Gastrocnemius medialis (tissue), 4 donors: ENCODE measurements around the gene ANKRD65. TPM values are rescaled to one million over a fixed set of nuclear protein-coding genes. Genes with fewer than 3 reads are reported as not detected.
"Not testable (repeated sequence)": the region's sequence is repeated elsewhere in the genome, so short reads cannot be mapped to it uniquely, and the experiment has no call there.

ENCODE experiments used
- ATAC-seq, 2 donors: fragments of 150-250 bp; one replicate each; pipeline ENCODE4 v1.9.1; 2016
- DNase-seq, 2 donors: peaks; one replicate each; pipeline ENCODE4 v3.0.0-alpha.2; 2019
- H3K27ac ChIP-seq, 4 donors: fragments of 200-600 bp; sonication (generic); 1 replicate in 1 of 4; 2 replicates in 3 of 4; pipeline ENCODE4 v1.5.1; 2016 to 2018; ENCODE audit warnings: mild to moderate bottlenecking in 2 of 4, moderate library complexity in 1 of 4
- H3K27me3 ChIP-seq, 3 donors: fragments of 200-600 bp; sonication (generic) in 2 of 3; 1 replicate in 1 of 3; 2 replicates in 2 of 3; pipeline versions ENCODE4 v1.5.1 to v1.6.0; 2016 to 2019; ENCODE audit warnings: mild to moderate bottlenecking in 1 of 3, moderate library complexity in 1 of 3
- H3K36me3 ChIP-seq, 2 donors: fragments of 200-600 bp; sonication (generic) in 1 of 2; one replicate each; pipeline ENCODE4 v1.5.1; 2017 to 2018
- H3K4me1 ChIP-seq, 2 donors: fragments of 200-600 bp; sonication (generic) in 1 of 2; one replicate each; pipeline ENCODE4 v1.5.1; 2016 to 2017; ENCODE audit warnings: mild to moderate bottlenecking in 2 of 2
- H3K4me3 ChIP-seq, 4 donors: fragments of 200-600 bp; sonication (generic) in 3 of 4; 1 replicate in 1 of 4; 2 replicates in 3 of 4; pipeline ENCODE4 v1.5.1; 2016 to 2019; ENCODE audit warnings: mild to moderate bottlenecking in 2 of 4
- H3K9me3 ChIP-seq, 3 donors: fragments of 200-600 bp; sonication (generic) in 2 of 3; 1 replicate in 1 of 3; 2 replicates in 2 of 3; pipeline ENCODE4 v1.5.1; 2016 to 2019
- CTCF ChIP-seq, 5 experiments: fragments of 450-650 bp in 3 of 5; fragments of 200-600 bp in 2 of 5; sonication (generic) in 2 of 5; IDR thresholded peaks in 4 of 5; conservative IDR thresholded peaks in 1 of 5; 1 replicate in 4 of 5; 2 replicates in 1 of 5; pipeline ENCODE4 v1.5.1; 2016 to 2019; ENCODE audit warnings: antibody characterized with exemption in 5 of 5, mild to moderate bottlenecking in 3 of 5, moderate library complexity in 3 of 5
- POLR2A ChIP-seq, 2 donors: fragments of 450-650 bp; IDR thresholded peaks; one replicate each; pipeline ENCODE4 v1.6.1; 2017; ENCODE audit warnings: antibody characterized with exemption in 2 of 2, mild to moderate bottlenecking in 2 of 2, moderate library complexity in 2 of 2
- in situ Hi-C, 4 donors: fragments of 200-750 bp; cut with MboI; loops; one replicate each; pipeline versions ENCODE4 v1.15.0 to v1.8.0; 2017; ENCODE audit warnings: low sequenced_read_pairs in 4 of 4
- intact Hi-C: fragments of 100-400 bp; cut with DNase I; formaldehyde crosslinking; loops from one replicate; pipeline ENCODE4 v1.15.1; 2023; ENCODE audit warnings: low total_unique reads
- total RNA-seq, 4 donors: library from RNA; depleted of rRNA; stranded (reverse); fragments of >200 nt; gene quantifications; one replicate each; pipeline versions ENCODE4 v1.1.0 to v1.2.3, GENCODE V29; 2016

Gene ANKRD65
- total RNA-seq, 4 donors from 2014 or later = 0.16 to 1.8 (median 1.3) TPM

GRCh38 chr1:1449099-1449739, 28.1 kb upstream of the ANKRD65 start, which contains the start of gene ATAD3C:
ATAD3C (plus strand) TSS chr1:1449689; CDS start chr1:1450684, 995 bp downstream.
- Histone ChIP-seq H3K36me3 (no peaks in the 10 kb centered on the region), H3K27ac (no peak within 1 kb of the TSS), H3K27me3 (no peaks in the 10 kb centered on the region), H3K4me3 (no peak within 1 kb of the TSS), H3K4me1 (no peaks in the 10 kb centered on the region), H3K9me3 (no peaks in the 10 kb centered on the region)
- DNase-seq (no peak), ATAC-seq (no peak)
- in situ Hi-C loops (no loop called here), intact Hi-C loops (no loop called here)
- TF ChIP-seq CTCF (IDR thresholded peaks at IDR 0.05 in 4 of 5, conservative IDR thresholded peaks at IDR 0.05 in 1 of 5) (no peak), POLR2A (IDR thresholded peaks at IDR 0.05) (no peak)

- H3K36me3 ChIP-seq, H3K4me1 ChIP-seq, DNase-seq, H3K27me3 ChIP-seq, ATAC-seq, H3K27ac ChIP-seq, in situ Hi-C loops, H3K4me3 ChIP-seq, H3K9me3 ChIP-seq, intact Hi-C loops: not testable (repeated sequence)
Observed at GRCh38 chr1:1446631-1447030, 25.6 kb upstream of the ANKRD65 start.

- in situ Hi-C loops = no loop called here
Observed at GRCh38 chr1:1442069-1442770, 21.1 kb upstream of the ANKRD65 start.

GRCh38 chr1:1441002-1441888, 20.2 kb upstream of the ANKRD65 start:
- H3K9me3 ChIP-seq = no peaks in the 10 kb centered on the region
- intact Hi-C loops = loop anchor here (1.0 kb wide), 2 partner anchors 41 to 408 kb away; no protein-coding TSS in a partner anchor
- in situ Hi-C loops = no loop called here
- no peak for TF ChIP-seq POLR2A (IDR thresholded peaks at IDR 0.05)
- peak; percentile 80 to 96 (median 91) for TF ChIP-seq CTCF (IDR thresholded peaks at IDR 0.05 in 4 of 5, conservative IDR thresholded peaks at IDR 0.05 in 1 of 5)
- no peak overlapping the region for H3K4me3 ChIP-seq
- H3K27me3 ChIP-seq = peaks cover 0 to 20% (median 7%) of the 10 kb centered on the region in 3 donors
- H3K4me1 ChIP-seq = peaks cover 3 to 19% of the 10 kb centered on the region in 2 donors
- DNase-seq (peak in 1 of 2 donors; percentile 36), ATAC-seq (peak in 1 of 2 donors; percentile 78)
- H3K36me3 ChIP-seq = no peaks in the 10 kb centered on the region
- H3K27ac ChIP-seq = no peak overlapping the region

More at GRCh38 chr1:1442069-1442770, 21.1 kb upstream of the ANKRD65 start:
- DNase-seq (no peak), ATAC-seq (no peak)
- no peaks in the 10 kb centered on the region for H3K36me3 ChIP-seq
- H3K9me3 ChIP-seq = no peaks in the 10 kb centered on the region
- intact Hi-C loops = no loop called here
- no peak overlapping the region for H3K4me3 ChIP-seq
- peaks cover 0 to 10% (median 0%) of the 10 kb centered on the region in 3 donors for H3K27me3 ChIP-seq
- no peak overlapping the region for H3K27ac ChIP-seq
- TF ChIP-seq CTCF (IDR thresholded peaks at IDR 0.05 in 4 of 5, conservative IDR thresholded peaks at IDR 0.05 in 1 of 5) (no peak), POLR2A (IDR thresholded peaks at IDR 0.05) (no peak)
- peaks cover 3 to 10% of the 10 kb centered on the region in 2 donors for H3K4me1 ChIP-seq
